IPS DF 4.7 (cell line): ENCODE measurements around the gene SRRM1.
"Not testable (repeated sequence)": the region's sequence is repeated elsewhere in the genome, so short reads cannot be mapped to it uniquely, and the experiment has no call there.

ENCODE experiments used
- DNase-seq: peaks from one replicate; pipeline ENCODE4 v3.0.0-alpha.2; 2013; ENCODE audit warnings: low spot score; ENCODE audit errors: extremely low read depth

The SRRM1 gene

GRCh38 chr1:24643363-24644099 is 429 bp downstream of the SRRM1 start:
- DNase-seq: no peak

GRCh38 chr1:24644100-24644384 is 940 bp downstream of the SRRM1 start:
- no peak for DNase-seq

GRCh38 chr1:24648919-24649318 is 5.8 kb downstream of the SRRM1 start:
- DNase-seq: no peak

GRCh38 chr1:24652382-24652781 is 9.3 kb downstream of the SRRM1 start:
- DNase-seq: no peak

GRCh38 chr1:24654010-24654409 is 10.9 kb downstream of the SRRM1 start:
- DNase-seq: no peak

GRCh38 chr1:24656046-24656445 is 12.9 kb downstream of the SRRM1 start:
- no peak for DNase-seq

- no peak for DNase-seq
These were observed 14.7 kb downstream of the SRRM1 start for GRCh38 chr1:24657781-24658180.

GRCh38 chr1:24659166-24659904 is 16.2 kb downstream of the SRRM1 start:
- DNase-seq: no peak

GRCh38 chr1:24659993-24660665 is 17.0 kb downstream of the SRRM1 start:
- no peak for DNase-seq

- DNase-seq: no peak
These were observed 21.5 kb downstream of the SRRM1 start for GRCh38 chr1:24664507-24665033.

GRCh38 chr1:24666794-24667193 is 23.7 kb downstream of the SRRM1 start:
- DNase-seq: no peak

GRCh38 chr1:24671372-24671771 is 28.3 kb downstream of the SRRM1 start:
- not testable (repeated sequence) for DNase-seq

- not testable (repeated sequence) for DNase-seq
These were observed 29.6 kb downstream of the SRRM1 start for GRCh38 chr1:24672686-24673085.

- no peak for DNase-seq
These were observed 30.2 kb downstream of the SRRM1 start for GRCh38 chr1:24673341-24673740.

GRCh38 chr1:24678421-24678820 is 35.3 kb downstream of the SRRM1 start:
- DNase-seq: not testable (repeated sequence)

- no peak for DNase-seq
These were observed 36.6 kb downstream of the SRRM1 start for GRCh38 chr1:24679725-24680124.

GRCh38 chr1:24683713-24684162 is 40.6 kb downstream of the SRRM1 start:
- no peak for DNase-seq

GRCh38 chr1:24688033-24688432 is 44.9 kb downstream of the SRRM1 start:
- no peak for DNase-seq

GRCh38 chr1:24688621-24689195 is 45.6 kb downstream of the SRRM1 start:
- no peak for DNase-seq

- no peak for DNase-seq
These were observed 47.9 kb downstream of the SRRM1 start for GRCh38 chr1:24691051-24691450.

- DNase-seq: no peak
These were observed 49.4 kb downstream of the SRRM1 start for GRCh38 chr1:24692351-24692980.
